A549 (cell line): ENCODE data around the gene NRXN2. TPM values are rescaled to one million over a fixed set of nuclear protein-coding genes. Genes with fewer than 3 reads are reported as not detected.

ENCODE experiments used
- ATAC-seq, 2 experiments: fragments of 200-7000 bp in 1 of 2; fragments of >200 bp in 1 of 2; cut with Nextera tagmentation in 1 of 2; cut with Tn5 transposase in 1 of 2; 3 replicates each; pipeline versions ENCODE4 v1.8.0 to v1.9.1; 2018 to 2020; ENCODE audit warnings: mild to moderate bottlenecking in 1 of 2, moderate library complexity in 1 of 2
- CTCF ChIA-PET: fragments of 300-600 bp; sonication (Branson Sonifier 250); formaldehyde crosslinking; extraction: SDS; loops from one replicate; lab custom pipeline; 2021; ENCODE audit warnings: antibody characterized with exemption, inconsistent platforms; lab: Yijun Ruan, JAX
- POLR2A ChIA-PET: fragments of 350-600 bp; formaldehyde crosslinking; extraction: SDS; loops from one replicate; lab custom pipeline; 2021; ENCODE audit warnings: antibody characterized with exemption, inconsistent platforms; lab: Yijun Ruan, JAX
- DNase-seq, 2 experiments: peaks; one replicate each; pipeline versions ENCODE4 v3.0.0 to v3.0.0-alpha.2; 2011 to 2016; ENCODE audit warnings: low read depth in 1 of 2, low spot score in 1 of 2
- FAIRE-seq: peaks from 2 replicates; lab custom pipeline; 2011; peaks lifted over from hg19 to GRCh38; lab: Jason Lieb, UNC
- H3K27ac ChIP-seq, 2 experiments: fragments of >200 bp; sonication (Bioruptor Twin); formaldehyde crosslinking; 3 replicates each; pipeline ENCODE4 v1.5.1; 2016 to 2017
- H3K4me1 ChIP-seq: fragments of >200 bp; sonication (Bioruptor Twin); formaldehyde crosslinking; 3 replicates; pipeline ENCODE4 v1.6.1; 2016
- H3K4me2 ChIP-seq: fragments of >200 bp; sonication (Bioruptor Twin); formaldehyde crosslinking; 3 replicates; pipeline ENCODE4 v1.6.1; 2016
- H3K4me3 ChIP-seq: fragments of >200 bp; sonication (Bioruptor Twin); formaldehyde crosslinking; 3 replicates; pipeline ENCODE4 v1.5.1; 2016
- H3K9me3 ChIP-seq: fragments of >200 bp; sonication (Bioruptor Twin); formaldehyde crosslinking; 3 replicates; pipeline ENCODE4 v1.6.1; 2016
- ATOH8 ChIP-seq: fragments of 250-450 bp; sonication (Bioruptor Pico); IDR thresholded peaks from 2 replicates; pipeline ENCODE4 v1.5.0; 2020; ENCODE audit warnings: low read depth, mild to moderate bottlenecking, moderate library complexity
- CHD4 ChIP-seq: fragments of 200-600 bp; sonication (generic); IDR thresholded peaks from 2 replicates; pipeline ENCODE4 v1.6.1; 2016; ENCODE audit warnings: antibody characterized with exemption, mild to moderate bottlenecking, borderline replicate concordance
- CTCF ChIP-seq: fragments of >200 bp; sonication (Bioruptor Twin); formaldehyde crosslinking; IDR thresholded peaks from 3 replicates; pipeline ENCODE4 v1.5.1; 2016
- EHMT2 ChIP-seq: fragments of 200-600 bp; sonication (generic); IDR thresholded peaks from 2 replicates; pipeline ENCODE4 v1.6.1; 2016; ENCODE audit warnings: antibody characterized with exemption, low read depth, mild to moderate bottlenecking, moderate library complexity
- ELK1 ChIP-seq: fragments of 150-350 bp; IDR thresholded peaks from 2 replicates; pipeline ENCODE4 v1.6.1; 2014; ENCODE audit warnings: low read depth, mild to moderate bottlenecking, low read length
- FOSB ChIP-seq: fragments of 250-450 bp; sonication (Bioruptor Pico); IDR thresholded peaks from 2 replicates; pipeline ENCODE4 v1.5.0; 2020; ENCODE audit warnings: mild to moderate bottlenecking, moderate library complexity
- FOSL2 ChIP-seq, 2 experiments: fragments of 450-650 bp in 1 of 2; fragments of >200 bp in 1 of 2; sonication (Bioruptor Twin) in 1 of 2; formaldehyde crosslinking; IDR thresholded peaks; 2 replicates each; pipeline versions ENCODE4 v1.5.0 to v1.6.1; 2016 to 2020; ENCODE audit warnings: mild to moderate bottlenecking in 1 of 2, moderate library complexity in 1 of 2
- FOXS1 ChIP-seq: fragments of 250-450 bp; sonication (Bioruptor Pico); IDR thresholded peaks from 2 replicates; pipeline ENCODE4 v1.5.0; 2020; ENCODE audit warnings: mild to moderate bottlenecking, moderate library complexity
- GATA3 ChIP-seq: IDR thresholded peaks from 2 replicates; pipeline ENCODE4 v1.6.1; 2012; ENCODE audit warnings: borderline replicate concordance
- HDAC2 ChIP-seq: fragments of 200-600 bp; sonication (generic); IDR thresholded peaks from 2 replicates; pipeline ENCODE4 v1.6.1; 2016
- HES2 ChIP-seq: fragments of >200 bp; sonication (Bioruptor Twin); formaldehyde crosslinking; IDR thresholded peaks from 2 replicates; pipeline ENCODE4 v1.6.1; 2016
- HMGXB4 ChIP-seq: fragments of 250-450 bp; sonication (Bioruptor Pico); IDR thresholded peaks from 2 replicates; pipeline ENCODE4 v1.5.0; 2021; ENCODE audit warnings: mild to moderate bottlenecking, moderate library complexity, borderline replicate concordance
- HOXB13 ChIP-seq: fragments of 250-450 bp; sonication (Bioruptor Pico); IDR thresholded peaks from 2 replicates; pipeline ENCODE4 v1.5.0; 2020; ENCODE audit warnings: low read depth, mild to moderate bottlenecking, moderate library complexity
- MAFK ChIP-seq: fragments of 450-650 bp; IDR thresholded peaks from 2 replicates; pipeline ENCODE4 v1.6.1; 2014; ENCODE audit not compliant: partially characterized antibody
- MAX ChIP-seq: IDR thresholded peaks from 2 replicates; pipeline ENCODE4 v1.6.1; 2012
- NPAS2 ChIP-seq: fragments of 250-450 bp; sonication (Bioruptor Pico); IDR thresholded peaks from 2 replicates; pipeline ENCODE4 v1.8.0; 2022; ENCODE audit warnings: mild to moderate bottlenecking, moderate library complexity, borderline replicate concordance
- NR3C1 ChIP-seq: fragments of >200 bp; sonication (Bioruptor Twin); formaldehyde crosslinking; IDR thresholded peaks from 3 replicates; pipeline ENCODE4 v1.6.1; 2017
- PBX3 ChIP-seq: IDR thresholded peaks from 2 replicates; pipeline ENCODE4 v1.6.1; 2012
- RAD21 ChIP-seq, 2 experiments: fragments of >200 bp in 1 of 2; sonication (Bioruptor Twin) in 1 of 2; formaldehyde crosslinking in 1 of 2; IDR thresholded peaks in 1 of 2; conservative IDR thresholded peaks in 1 of 2; 2 replicates in 1 of 2; 3 replicates in 1 of 2; pipeline ENCODE4 v1.6.1; 2012 to 2018; ENCODE audit warnings: inconsistent platforms in 1 of 2
- SMC3 ChIP-seq: fragments of >200 bp; sonication (Bioruptor Twin); formaldehyde crosslinking; IDR thresholded peaks from 3 replicates; pipeline ENCODE4 v1.6.1; 2018; ENCODE audit warnings: inconsistent platforms
- TP53 ChIP-seq: fragments of 250-450 bp; sonication (Bioruptor Pico); IDR thresholded peaks from 2 replicates; pipeline ENCODE4 v1.5.0; 2021; ENCODE audit warnings: mild to moderate bottlenecking, moderate library complexity
- ZFP36 ChIP-seq: fragments of 450-650 bp; IDR thresholded peaks from 2 replicates; pipeline ENCODE4 v1.6.1; 2014; ENCODE audit warnings: borderline replicate concordance; ENCODE audit not compliant: partially characterized antibody
- ZNF302 ChIP-seq: fragments of 250-450 bp; sonication (Bioruptor Pico); IDR thresholded peaks from 2 replicates; pipeline ENCODE4 v1.9.0; 2021; ENCODE audit warnings: inconsistent platforms, mild to moderate bottlenecking, moderate library complexity
- WGBS: methylation state at CpG from one replicate; pipeline ENCODE4 v1.1.6; 2017; ENCODE audit errors: missing lambda C conversion rate; 5-methylcytosine and 5-hydroxymethylcytosine counted together
- polyA plus RNA-seq, 4 experiments: library from polyadenylated mRNA; depleted of rRNA in 3 of 4; stranded (reverse); fragments of >200 nt; fragmentation: RNase III in 1 of 4; extraction: RNeasy Plus Mini Kit Qiagen cat#74134 plus additional on column Dnase treatment in 1 of 4; gene quantifications; 2 replicates in 3 of 4; 3 replicates in 1 of 4; pipeline ENCODE4 v1.2.3, GENCODE V29; 2011 to 2017

The NRXN2 gene
- polyA plus RNA-seq, 2 of the 4 experiments (the other 2 are of a cell fraction), result 0.04 TPM; not detected in 1

GRCh38 chr11:64663656-64664055, 59.3 kb downstream of the NRXN2 start:
- Histone ChIP-seq H3K4me1 (peaks cover 15% of the 10 kb centered on the region), H3K27ac (no peak overlapping the region), H3K9me3 (no peaks in the 10 kb centered on the region), H3K4me2 (no peak overlapping the region), H3K4me3 (no peak overlapping the region)
- 86% methylated on average over 4 of the region's 4 CpGs for WGBS
- CTCF ChIA-PET, result interaction anchor here (5.3 to 19.0 kb wide), 2 partner anchors 12 to 214 kb away, joined by 19 to 175 read pairs; no protein-coding TSS in a partner anchor
- FAIRE-seq, result no peak
- POLR2A ChIA-PET, result no interaction called here
- DNase-seq, result no peak
- ATAC-seq, result no peak
- TF ChIP-seq MAX (no peak), SMC3 (no peak), NPAS2 (no peak), EHMT2 (no peak), RAD21 (conservative IDR thresholded peaks at IDR 0.05 in 1 of 2, IDR thresholded peaks at IDR 0.05 in 1 of 2) (no peak), MAFK (no peak), HDAC2 (no peak), GATA3 (no peak), CTCF (no peak), FOXS1 (no peak), PBX3 (no peak), TP53 (CRISPR knock-in tag) (no peak), ELK1 (no peak), ATOH8 (CRISPR knock-in tag) (no peak), ZFP36 (no peak), FOSL2 (IDR thresholded peaks at IDR 0.05) (no peak), FOSL2 (CRISPR knock-in tag; IDR thresholded peaks at IDR 0.05) (no peak), HOXB13 (no peak), HES2 (no peak)

- ATAC-seq, result no peak
- CTCF ChIA-PET, result interaction anchor here (0.9 to 19.0 kb wide), 3 partner anchors 10 to 212 kb away, joined by 3 to 175 read pairs (median 23); no protein-coding TSS in a partner anchor
Measured at GRCh38 chr11:64661614-64662013, 61.4 kb downstream of the NRXN2 start.

More at GRCh38 chr11:64661614-64662013, 61.4 kb downstream of the NRXN2 start:
- WGBS, result 86% methylated on average over 7 of the region's 7 CpGs
- H3K4me3 ChIP-seq, result no peak overlapping the region
- POLR2A ChIA-PET, result no interaction called here
- no peak for DNase-seq
- H3K9me3 ChIP-seq, result no peaks in the 10 kb centered on the region
- H3K4me2 ChIP-seq, result no peak overlapping the region
- peaks cover 18% of the 10 kb centered on the region for H3K4me1 ChIP-seq
- TF ChIP-seq HDAC2, result no peak
- TF ChIP-seq NR3C1, result no peak
- TF ChIP-seq FOSL2 (IDR thresholded peaks at IDR 0.05), result no peak
- no peak for TF ChIP-seq FOSL2 (CRISPR knock-in tag; IDR thresholded peaks at IDR 0.05)
- no peak for TF ChIP-seq HMGXB4 (CRISPR knock-in tag)
- no peak for TF ChIP-seq ZNF302
- no peak for TF ChIP-seq CHD4
- TF ChIP-seq FOSB (CRISPR knock-in tag), result no peak
- no peak for TF ChIP-seq ELK1
- TF ChIP-seq, all 56 proteins: peak for 0
- H3K27ac ChIP-seq, result no peak overlapping the region
- no peak for FAIRE-seq
